ENCODE data around the gene RGP1. TPM values are rescaled to one million over a fixed set of nuclear protein-coding genes. Genes with fewer than 3 reads are reported as not detected.

The RGP1 gene
- total RNA-seq, 3 donors from 2014 or later, result 46.5 to 55.7 (median 55.7) TPM

GRCh38 chr9:35767458-35767857 is 18.4 kb downstream of the RGP1 start:
- intact Hi-C loops (cut with DNase I, micrococcal nuclease), result no loop called here
- peaks cover 21% of the 10 kb centered on the region for H3K4me1 ChIP-seq (ENCODE audit: low read depth)
- no peak for DNase-seq
- H3K9me3 ChIP-seq, result no peaks in the 10 kb centered on the region
- H3K4me3 ChIP-seq, result no peak overlapping the region
- ATAC-seq, result no peak
- H3K36me3 ChIP-seq (ENCODE audit: low read depth), result no peaks in the 10 kb centered on the region
- no peak for TF ChIP-seq CTCF (IDR thresholded peaks at IDR 0.05)

- no peak for DNase-seq
- H3K4me3 ChIP-seq, result no peak overlapping the region
- no peak for ATAC-seq
- H3K4me1 ChIP-seq (ENCODE audit: low read depth), result peaks cover 23% of the 10 kb centered on the region
- H3K36me3 ChIP-seq (ENCODE audit: low read depth), result no peaks in the 10 kb centered on the region
- no peak for TF ChIP-seq CTCF (IDR thresholded peaks at IDR 0.05)
- intact Hi-C loops (cut with DNase I, micrococcal nuclease), result no loop called here
- no peaks in the 10 kb centered on the region for H3K9me3 ChIP-seq
Measured at GRCh38 chr9:35769763-35770162, 20.7 kb downstream of the RGP1 start.

GRCh38 chr9:35771075-35771433 is 22.0 kb downstream of the RGP1 start:
- Histone ChIP-seq H3K4me3 (no peak overlapping the region), H3K36me3 (ENCODE audit: low read depth) (no peaks in the 10 kb centered on the region), H3K9me3 (no peaks in the 10 kb centered on the region), H3K4me1 (ENCODE audit: low read depth) (peaks cover 23% of the 10 kb centered on the region)
- intact Hi-C loops (cut with DNase I, micrococcal nuclease), result no loop called here
- no peak for TF ChIP-seq CTCF (IDR thresholded peaks at IDR 0.05)
- peak in 1 of 3 donors; percentile 45 for DNase-seq
- ATAC-seq, result peak; percentile 69

GRCh38 chr9:35771534-35771933 is 22.4 kb downstream of the RGP1 start:
- no peaks in the 10 kb centered on the region for H3K36me3 ChIP-seq (ENCODE audit: low read depth)
- no peak for TF ChIP-seq CTCF (IDR thresholded peaks at IDR 0.05)
- DNase-seq, result peak in 1 of 3 donors; percentile 76
- intact Hi-C loops (cut with DNase I, micrococcal nuclease), result no loop called here
- H3K9me3 ChIP-seq, result no peaks in the 10 kb centered on the region
- peaks cover 23% of the 10 kb centered on the region for H3K4me1 ChIP-seq (ENCODE audit: low read depth)
- no peak overlapping the region for H3K4me3 ChIP-seq
- peak; percentile 63 for ATAC-seq

GRCh38 chr9:35771943-35772342 is 22.9 kb downstream of the RGP1 start:
- intact Hi-C loops (cut with DNase I, micrococcal nuclease), result no loop called here
- H3K36me3 ChIP-seq (ENCODE audit: low read depth), result no peaks in the 10 kb centered on the region
- ATAC-seq (peak; percentile 94), DNase-seq (peak in 1 of 3 donors; percentile 58)
- TF ChIP-seq CTCF (IDR thresholded peaks at IDR 0.05), result no peak
- no peaks in the 10 kb centered on the region for H3K9me3 ChIP-seq
- H3K4me1 ChIP-seq (ENCODE audit: low read depth), result peaks cover 23% of the 10 kb centered on the region
- H3K4me3 ChIP-seq, result no peak overlapping the region
